Ectodermal cell (in vitro differentiated cells): Measurements from ENCODE around the gene GRIN2D.

Experiments
- H3K27ac ChIP-seq: 2 replicates; pipeline ENCODE4 v1.7.0; 2013; ENCODE audit warnings: mild to moderate bottlenecking, low read depth, low read length; ENCODE audit not compliant: insufficient read depth, poor library complexity, severe bottlenecking
- H3K27me3 ChIP-seq: 2 replicates; pipeline ENCODE4 v1.7.0; 2013; ENCODE audit warnings: mild to moderate bottlenecking, low read length; ENCODE audit not compliant: insufficient read depth, control insufficient read depth, poor library complexity, severe bottlenecking
- H3K36me3 ChIP-seq: one replicate; pipeline ENCODE4 v1.7.0; 2013; ENCODE audit warnings: low read length; ENCODE audit not compliant: control insufficient read depth, insufficient read depth
- H3K4me1 ChIP-seq: one replicate; pipeline ENCODE4 v1.7.0; 2013; ENCODE audit warnings: low read length; ENCODE audit not compliant: control insufficient read depth, insufficient read depth
- H3K4me3 ChIP-seq: 2 replicates; pipeline ENCODE4 v1.7.0; 2013; ENCODE audit warnings: low read depth, low read length, control low read depth; ENCODE audit not compliant: insufficient read depth
- H3K9me3 ChIP-seq: 2 replicates; pipeline ENCODE4 v1.7.0; 2013; ENCODE audit warnings: mild to moderate bottlenecking, low read length, moderate library complexity; ENCODE audit not compliant: control insufficient read depth
- WGBS, 2 experiments: methylation state at CpG; one replicate each; pipeline ENCODE4 v1.1.7; 2013; ENCODE audit warnings: missing lambda C conversion rate in 2 of 2; 5-methylcytosine and 5-hydroxymethylcytosine counted together

GRIN2D gene

GRCh38 chr19:48415395-48415794 lies 21.9 kb downstream of the GRIN2D start:
- Histone ChIP-seq H3K27ac (no peak overlapping the region), H3K4me1 (peaks cover 4% of the 10 kb centered on the region), H3K9me3 (no peaks in the 10 kb centered on the region), H3K4me3 (no peak overlapping the region), H3K36me3 (no peaks in the 10 kb centered on the region), H3K27me3 (peaks cover 10% of the 10 kb centered on the region)
- WGBS, 2 experiments, result 68 to 73% methylated on average over 14 of the region's 14 CpGs

DNA sequence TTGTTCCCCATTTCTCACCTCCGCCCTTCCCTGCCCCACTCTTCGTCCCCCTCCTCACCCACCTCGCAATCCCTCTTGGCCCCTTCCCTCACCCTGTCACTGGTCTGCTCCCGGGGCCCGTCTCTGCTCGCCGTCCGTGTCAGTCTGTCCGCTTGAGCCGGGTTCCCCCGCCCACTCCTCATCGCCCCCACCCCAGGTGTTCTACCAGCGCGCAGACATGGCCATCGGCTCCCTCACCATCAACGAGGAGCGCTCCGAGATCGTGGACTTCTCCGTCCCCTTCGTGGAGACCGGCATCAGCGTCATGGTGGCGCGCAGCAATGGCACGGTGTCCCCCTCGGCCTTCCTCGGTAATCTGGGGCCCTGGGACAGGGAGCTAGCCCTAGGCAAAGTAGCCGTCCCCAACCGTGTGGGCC lies 22.3 kb downstream of the GRIN2D start:
- 94% methylated on average over 30 of the region's 30 CpGs for WGBS, 2 experiments
- no peak overlapping the region for H3K4me3 ChIP-seq

GRCh38 chr19:48417421-48417820 lies 24.0 kb downstream of the GRIN2D start:
- Histone ChIP-seq H3K27me3 (peaks cover 10% of the 10 kb centered on the region), H3K27ac (no peak overlapping the region), H3K4me3 (no peak overlapping the region), H3K36me3 (no peaks in the 10 kb centered on the region), H3K9me3 (no peaks in the 10 kb centered on the region), H3K4me1 (peaks cover 4% of the 10 kb centered on the region)
- WGBS, 2 experiments, result 80 to 83% methylated on average over 7 of the region's 7 CpGs

More for the DNA sequence above, 22.3 kb downstream of the GRIN2D start:
- no peak overlapping the region for H3K27ac ChIP-seq
- no peaks in the 10 kb centered on the region for H3K36me3 ChIP-seq
- no peaks in the 10 kb centered on the region for H3K9me3 ChIP-seq
- peaks cover 10% of the 10 kb centered on the region for H3K27me3 ChIP-seq
- H3K4me1 ChIP-seq, result peaks cover 4% of the 10 kb centered on the region

- peaks cover 4% of the 10 kb centered on the region for H3K4me1 ChIP-seq
- H3K4me3 ChIP-seq, result no peak overlapping the region
- no peaks in the 10 kb centered on the region for H3K36me3 ChIP-seq
- WGBS, 2 experiments, result 85% methylated on average over 6 of the region's 6 CpGs
- no peak overlapping the region for H3K27ac ChIP-seq
- H3K27me3 ChIP-seq, result peaks cover 10% of the 10 kb centered on the region
- H3K9me3 ChIP-seq, result no peaks in the 10 kb centered on the region
Measured at GRCh38 chr19:48418317-48419064, 25.0 kb downstream of the GRIN2D start.

GRCh38 chr19:48419158-48419920 lies 25.9 kb downstream of the GRIN2D start:
- Histone ChIP-seq H3K9me3 (no peaks in the 10 kb centered on the region), H3K4me3 (no peak overlapping the region), H3K27me3 (peaks cover 6% of the 10 kb centered on the region), H3K4me1 (peaks cover 4% of the 10 kb centered on the region), H3K36me3 (no peaks in the 10 kb centered on the region), H3K27ac (no peak overlapping the region)
- WGBS, 2 experiments, result 73 to 74% methylated on average over 29 to 30 of the region's 31 CpGs

DNA sequence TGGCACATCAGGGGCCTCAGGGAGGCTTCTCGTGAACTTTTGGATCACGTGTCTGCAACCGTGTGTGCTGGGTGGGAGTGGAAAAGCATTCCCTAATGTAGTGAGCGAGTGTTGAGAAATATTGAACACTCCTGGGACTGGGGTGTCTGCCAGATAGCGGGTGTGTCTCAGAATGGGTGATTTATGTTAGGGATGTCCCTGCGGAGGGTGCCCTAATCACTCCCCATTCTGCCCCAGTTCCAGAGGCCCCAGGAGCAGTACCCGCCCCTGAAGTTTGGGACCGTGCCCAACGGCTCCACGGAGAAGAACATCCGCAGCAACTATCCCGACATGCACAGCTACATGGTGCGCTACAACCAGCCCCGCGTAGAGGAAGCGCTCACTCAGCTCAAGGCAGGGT lies 28.1 kb downstream of the GRIN2D start:
- Histone ChIP-seq H3K9me3 (no peaks in the 10 kb centered on the region), H3K36me3 (no peaks in the 10 kb centered on the region), H3K27me3 (no peaks in the 10 kb centered on the region), H3K4me1 (peaks cover 4% of the 10 kb centered on the region), H3K27ac (no peak overlapping the region), H3K4me3 (no peak overlapping the region)
- 87 to 91% methylated on average over 16 of the region's 16 CpGs for WGBS, 2 experiments

GRCh38 chr19:48424694-48425219 lies 31.3 kb downstream of the GRIN2D start:
- H3K36me3 ChIP-seq, result no peaks in the 10 kb centered on the region
- 44 to 54% methylated on average over 8 of the region's 8 CpGs for WGBS, 2 experiments
- H3K27ac ChIP-seq, result peak overlapping the region; percentile 26
- no peaks in the 10 kb centered on the region for H3K27me3 ChIP-seq
- no peaks in the 10 kb centered on the region for H3K9me3 ChIP-seq
- H3K4me1 ChIP-seq, result no peaks in the 10 kb centered on the region
- H3K4me3 ChIP-seq, result no peak overlapping the region

- H3K4me3 ChIP-seq, result no peak overlapping the region
- WGBS, 2 experiments, result 87% methylated on average over 1 of the region's 1 CpG; no CpG with 5 or more reads in 1 of the 2 experiments
- H3K36me3 ChIP-seq, result no peaks in the 10 kb centered on the region
- H3K27me3 ChIP-seq, result no peaks in the 10 kb centered on the region
- no peak overlapping the region for H3K27ac ChIP-seq
- H3K9me3 ChIP-seq, result no peaks in the 10 kb centered on the region
- H3K4me1 ChIP-seq, result no peaks in the 10 kb centered on the region
Measured at GRCh38 chr19:48428670-48429069, 35.2 kb downstream of the GRIN2D start.

- Histone ChIP-seq H3K4me1 (no peaks in the 10 kb centered on the region), H3K36me3 (no peaks in the 10 kb centered on the region), H3K27me3 (no peaks in the 10 kb centered on the region), H3K9me3 (no peaks in the 10 kb centered on the region), H3K4me3 (no peak overlapping the region), H3K27ac (no peak overlapping the region)
- WGBS, 2 experiments, result 75 to 84% methylated on average over 8 of the region's 8 CpGs
Measured at GRCh38 chr19:48433337-48433736, 39.9 kb downstream of the GRIN2D start.

GRCh38 chr19:48436586-48436985 lies 43.1 kb downstream of the GRIN2D start:
- Histone ChIP-seq H3K27me3 (peaks cover 2% of the 10 kb centered on the region), H3K36me3 (no peaks in the 10 kb centered on the region), H3K27ac (no peak overlapping the region), H3K4me1 (no peaks in the 10 kb centered on the region), H3K4me3 (no peak overlapping the region), H3K9me3 (no peaks in the 10 kb centered on the region)
- 89 to 93% methylated on average over 5 of the region's 5 CpGs for WGBS, 2 experiments
